Measurements from ENCODE around the gene FLII. TPM values are rescaled to one million over a fixed set of nuclear protein-coding genes. Genes with fewer than 3 reads are reported as not detected.
A peak's percentile ranks its signal among the peaks of the same experiment; 100 is the strongest.
"Not testable (repeated sequence)": the region's sequence is repeated elsewhere in the genome, so short reads cannot be mapped to it uniquely, and the experiment has no call there.

Gene FLII
- total RNA-seq, 1 experiment from 2014 or later, result 139 TPM

DNA sequence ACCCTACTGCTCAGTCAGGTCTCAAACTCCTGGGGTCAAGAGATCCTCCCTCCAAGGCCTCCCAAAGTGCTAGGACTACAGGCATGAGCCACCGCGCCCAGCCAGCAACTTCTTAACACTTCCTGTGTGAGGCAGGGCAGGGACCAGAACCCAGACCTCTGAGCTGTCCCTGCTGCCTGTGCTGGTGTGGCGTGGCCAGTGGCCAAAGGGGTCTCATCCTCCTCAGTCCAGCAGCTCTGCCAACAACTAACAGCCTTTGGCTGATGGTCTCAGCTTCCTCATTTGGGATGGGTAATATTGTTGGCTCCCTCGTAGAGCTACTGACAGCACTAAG, 34.5 kb downstream of the FLII start:
- DNase-seq (ENCODE audit: low spot score), result no peak

GRCh38 chr17:18218756-18219415, 39.7 kb downstream of the FLII start:
- DNase-seq (ENCODE audit: low spot score), result no peak

GRCh38 chr17:18217412-18218015, 41.0 kb downstream of the FLII start:
- peak; percentile 51 for DNase-seq (ENCODE audit: low spot score)

- DNase-seq (ENCODE audit: low spot score), result not testable (repeated sequence)
These were observed 41.6 kb downstream of the FLII start for GRCh38 chr17:18216906-18217305.

DNA sequence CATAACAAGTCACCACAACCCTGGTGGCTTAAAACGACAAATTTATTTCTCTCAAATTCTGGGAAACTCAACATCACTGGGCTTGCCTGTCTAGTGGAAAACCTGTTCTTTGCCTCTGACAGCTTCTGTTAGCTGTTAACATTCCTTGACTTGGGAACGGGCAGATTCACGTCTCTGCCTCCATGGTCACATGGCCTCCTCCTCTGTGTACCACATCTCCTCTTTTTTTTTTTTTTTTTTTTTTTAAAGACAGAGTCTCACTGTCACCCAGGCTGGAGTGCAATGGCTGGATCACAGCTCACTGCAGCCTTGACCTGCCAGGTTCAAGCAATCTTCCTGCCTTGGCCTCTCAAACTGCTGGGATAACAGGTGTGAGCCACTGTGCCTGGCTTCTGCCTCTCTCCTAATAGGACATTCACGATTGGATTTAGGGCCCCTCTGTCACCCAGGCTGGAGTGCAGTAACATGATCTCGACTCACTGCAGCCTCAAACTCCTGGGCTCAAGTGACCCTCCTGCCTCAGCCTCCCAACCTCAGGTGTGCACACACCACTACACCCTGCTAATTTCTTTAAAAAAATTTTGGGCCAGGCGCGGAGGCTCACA, 44.8 kb downstream of the FLII start:
- no peak for DNase-seq (ENCODE audit: low spot score)

DNA sequence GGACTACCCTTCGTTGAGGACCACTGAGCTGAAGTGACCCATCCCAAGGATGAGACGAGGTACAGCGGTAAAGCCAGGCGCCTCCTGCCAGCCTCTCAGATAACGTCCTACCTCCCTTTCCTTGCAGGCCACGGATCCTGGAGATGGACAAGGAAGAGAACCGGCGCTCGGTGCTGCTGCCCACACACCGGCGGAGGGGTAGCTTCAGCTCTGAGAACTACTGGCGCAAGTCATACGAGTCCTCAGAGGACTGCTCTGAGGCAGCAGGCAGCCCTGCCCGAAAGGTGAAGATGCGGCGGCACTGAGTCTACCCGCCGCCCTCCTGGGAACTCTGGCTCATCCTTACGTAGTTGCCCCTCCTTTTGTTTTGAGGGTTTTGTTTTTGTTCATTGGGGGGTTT, 50.4 kb downstream of the FLII start:
- DNase-seq (ENCODE audit: low spot score), result no peak

GRCh38 chr17:18206962-18207361, 51.6 kb downstream of the FLII start:
- no peak for DNase-seq (ENCODE audit: low spot score)

GRCh38 chr17:18205861-18206260, 52.7 kb downstream of the FLII start:
- DNase-seq (ENCODE audit: low spot score), result no peak

- DNase-seq (ENCODE audit: low spot score), result no peak
These were observed 55.2 kb downstream of the FLII start for GRCh38 chr17:18203308-18203707.

DNA sequence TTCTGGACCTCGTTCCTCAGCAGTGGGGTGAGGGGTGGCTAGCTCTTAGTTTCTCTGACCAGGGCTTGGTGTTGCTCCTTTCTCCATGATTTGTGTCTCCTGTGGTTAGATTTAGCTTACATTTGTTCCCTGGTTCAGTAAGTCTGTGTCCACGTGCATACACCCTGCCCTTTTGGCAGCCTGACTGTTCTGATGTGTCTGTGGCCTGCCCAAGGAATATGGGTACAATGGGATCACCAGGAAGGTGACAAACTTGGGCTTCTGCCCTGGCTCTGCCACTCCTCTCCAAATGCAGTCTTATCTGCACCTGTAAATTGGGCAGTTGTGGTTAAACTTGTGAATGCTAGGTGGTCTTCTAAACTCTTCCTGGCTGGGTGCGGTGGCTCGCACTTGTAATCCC, 57.4 kb downstream of the FLII start:
- no peak for DNase-seq (ENCODE audit: low spot score)

- no peak for DNase-seq (ENCODE audit: low spot score)
These were observed 60.0 kb downstream of the FLII start for GRCh38 chr17:18198530-18198929.

DNA sequence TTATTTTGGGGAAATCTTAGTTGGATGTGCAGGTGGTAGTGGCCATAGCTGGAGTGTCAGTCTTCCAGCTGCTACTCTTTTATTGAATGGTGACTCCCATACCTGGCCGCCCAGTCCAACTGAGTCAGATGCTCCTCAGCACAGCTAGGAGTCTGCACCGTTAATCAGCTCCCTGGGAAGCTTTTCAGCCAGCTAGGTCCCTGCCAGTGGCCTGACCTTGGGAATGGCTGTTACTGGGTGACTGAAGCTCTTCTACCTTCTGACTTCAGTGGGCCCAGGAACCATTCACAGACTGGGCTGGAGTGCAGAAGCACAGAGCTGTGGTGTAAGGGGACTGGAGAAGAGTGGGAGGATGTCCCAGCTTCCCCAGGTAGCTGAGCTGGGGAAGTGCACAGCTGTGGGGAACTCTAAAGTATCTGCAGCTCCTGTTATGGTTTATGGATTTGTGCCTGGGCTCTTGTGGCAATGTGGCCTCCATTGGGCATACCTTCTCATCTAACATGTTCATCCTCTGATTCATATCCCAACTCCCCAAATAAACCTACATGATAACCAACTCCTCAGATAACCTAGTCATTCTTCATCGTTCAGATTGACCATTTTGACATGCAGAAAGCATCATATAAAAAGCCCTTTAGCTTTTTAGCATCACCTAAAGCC, 60.9 kb downstream of the FLII start:
- DNase-seq (ENCODE audit: low spot score), result no peak

- no peak for DNase-seq (ENCODE audit: low spot score)
These were observed 63.3 kb downstream of the FLII start for GRCh38 chr17:18195246-18195645.

Other genes starting within 250 kb of the FLII start
- gene ATPAF2, start 219.6 kb downstream of the FLII start, total RNA-seq (2014; rRNA removed; shearing (Covaris generic)), result 8.6 and 13.8 TPM in 2 replicates
- gene GID4, start 219.3 kb downstream of the FLII start, total RNA-seq (2014; rRNA removed; shearing (Covaris generic)), result 4.1 and 6.0 TPM in 2 replicates
- 46.6 and 61.5 TPM in 2 replicates for gene DRG2, start 170.8 kb downstream of the FLII start, total RNA-seq (2014; rRNA removed; shearing (Covaris generic))
- under 0.01 TPM in 1 of 2 replicates, not detected in the other for gene MYO15A, start 150.0 kb downstream of the FLII start, total RNA-seq (2014; rRNA removed; shearing (Covaris generic))
- gene ALKBH5, start 74.9 kb downstream of the FLII start, total RNA-seq (2014; rRNA removed; shearing (Covaris generic)), result 58.2 and 63.1 TPM in 2 replicates
- gene LLGL1, start 33.1 kb downstream of the FLII start, total RNA-seq (2014; rRNA removed; shearing (Covaris generic)), result 12.1 and 14.0 TPM in 2 replicates
- 4.1 and 5.0 TPM in 2 replicates for gene MIEF2, start 1.9 kb upstream of the FLII start, total RNA-seq (2014; rRNA removed; shearing (Covaris generic))
- gene TOP3A, start 56.3 kb upstream of the FLII start, total RNA-seq (2014; rRNA removed; shearing (Covaris generic)), result 25.6 and 31.1 TPM in 2 replicates
- 6.3 and 7.3 TPM in 2 replicates for gene SMCR8, start 56.6 kb upstream of the FLII start, total RNA-seq (2014; rRNA removed; shearing (Covaris generic))
- gene SHMT1, start 104.8 kb upstream of the FLII start, total RNA-seq (2014; rRNA removed; shearing (Covaris generic)), result 27.6 and 27.7 TPM in 2 replicates
- gene EVPLL, start 119.0 kb upstream of the FLII start, total RNA-seq (2014; rRNA removed; shearing (Covaris generic)), result 0.35 TPM in 1 of 2 replicates, not detected in the other
- not detected in 2 replicates for gene LGALS9C, start 218.1 kb upstream of the FLII start, total RNA-seq (2014; rRNA removed; shearing (Covaris generic))